NK-92 (cell line): ENCODE measurements around the gene C6orf15.

Experiments
- DNase-seq: peaks from one replicate; lab custom pipeline; 2025; ENCODE audit not compliant: unreplicated experiment; lab: John Stamatoyannopoulos, UW

Gene C6orf15

DNA sequence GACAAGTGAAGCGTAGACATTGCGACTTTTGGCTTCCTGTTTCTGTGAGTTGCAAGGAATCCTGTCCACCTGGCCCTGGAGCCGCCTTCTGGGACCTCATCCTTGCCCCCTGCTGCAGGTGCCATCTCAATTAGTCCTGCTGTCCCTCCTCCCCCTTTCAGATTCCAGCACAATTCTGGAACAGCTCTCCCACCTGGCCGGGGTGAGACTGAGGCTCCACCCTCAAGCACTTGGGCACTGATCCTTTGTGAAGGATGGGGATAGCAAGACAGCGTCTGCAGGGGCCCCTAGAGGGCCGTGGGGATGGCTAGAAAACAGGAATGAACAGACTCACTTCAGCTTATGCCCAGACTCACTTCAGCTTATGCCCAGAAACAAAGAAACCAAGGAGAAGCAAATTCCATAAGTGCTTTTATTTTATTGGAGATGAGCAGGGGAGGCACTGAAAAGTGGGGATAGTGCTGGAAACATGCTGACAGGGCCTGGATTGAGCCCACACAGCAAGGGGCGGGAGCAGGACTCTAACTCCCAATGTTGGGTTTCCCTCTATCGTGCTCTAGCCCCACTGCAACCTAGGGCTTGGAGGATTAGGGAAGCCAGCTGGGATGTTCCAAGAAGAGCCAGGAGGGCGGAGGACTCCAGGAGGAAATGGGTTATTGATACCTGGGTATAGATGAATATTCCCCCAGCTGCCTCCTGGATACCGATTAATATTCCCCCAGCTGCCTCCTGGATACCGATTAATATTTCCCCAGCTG lies 1.4 kb downstream of the C6orf15 start:
- no peak for DNase-seq

DNA sequence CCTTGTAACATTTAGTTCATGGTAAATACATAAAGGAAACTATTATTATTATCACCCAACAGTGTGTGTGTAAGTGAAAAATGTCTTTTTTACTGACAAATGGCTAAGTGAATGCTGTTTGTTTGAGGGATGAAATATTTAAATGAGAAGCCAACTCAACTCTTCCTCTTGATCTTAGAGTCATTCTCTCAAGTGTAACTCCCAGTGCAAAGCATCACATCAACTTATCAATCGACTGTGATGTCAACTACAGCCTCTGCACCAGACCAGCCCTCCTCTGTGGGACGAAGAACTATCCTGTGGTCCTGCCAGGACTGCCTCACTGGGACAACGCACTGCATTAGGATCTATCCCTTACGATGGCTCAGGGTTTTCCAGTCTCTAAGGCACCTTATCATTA lies 5.3 kb downstream of the C6orf15 start:
- no peak for DNase-seq

GRCh38 chr6:31103136-31103535 lies 9.2 kb downstream of the C6orf15 start:
- DNase-seq = no peak

DNA sequence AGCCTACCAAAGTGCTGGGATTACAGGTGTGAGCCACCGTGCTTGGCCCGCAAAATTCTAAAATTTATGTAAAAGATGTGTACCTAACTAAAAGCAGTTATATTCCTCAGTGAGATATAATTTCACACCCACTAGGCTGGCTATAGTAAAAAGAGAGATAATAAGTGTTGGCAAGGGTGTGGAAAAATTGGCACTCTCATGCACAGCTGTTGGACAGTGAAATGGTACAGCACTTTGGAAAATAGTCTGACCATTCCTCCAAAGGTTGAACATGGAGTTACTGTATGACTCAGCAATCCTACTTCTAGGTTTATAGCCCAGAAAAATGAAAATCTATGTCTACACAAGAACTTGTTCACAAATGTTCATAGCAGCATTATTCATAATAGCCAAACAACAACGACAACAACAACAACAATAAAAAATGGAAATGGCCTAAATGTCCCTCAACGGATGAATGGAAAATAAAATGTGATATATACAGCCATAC lies 13.9 kb downstream of the C6orf15 start:
- DNase-seq = no peak

- no peak for DNase-seq
Observed at GRCh38 chr6:31096656-31097055, 15.7 kb downstream of the C6orf15 start.

GRCh38 chr6:31096215-31096614 lies 16.2 kb downstream of the C6orf15 start:
- DNase-seq = no peak

DNA sequence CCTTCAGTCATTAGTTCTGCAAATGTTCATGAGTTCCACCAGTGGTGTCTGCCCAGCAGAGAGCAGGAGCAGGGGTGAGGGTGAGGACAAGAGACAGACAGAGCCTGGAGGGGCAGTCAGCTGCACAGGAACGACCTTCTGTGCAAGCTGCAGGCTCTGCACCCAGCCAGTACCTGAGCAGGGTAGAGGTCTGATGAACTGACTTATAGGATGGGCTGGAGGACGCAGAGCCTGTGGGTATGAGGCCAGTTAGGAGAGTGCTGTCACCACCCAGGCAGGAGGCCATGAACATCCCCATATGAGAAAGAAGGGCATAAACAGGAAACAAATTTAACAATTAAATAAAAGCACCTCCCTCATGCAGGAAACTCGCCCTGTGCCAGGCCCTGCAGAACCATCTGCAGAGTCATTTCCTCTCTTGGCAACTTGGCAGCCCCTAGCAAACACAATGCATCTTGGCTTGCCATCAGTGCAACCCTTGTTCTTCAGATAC lies 17.9 kb downstream of the C6orf15 start:
- no peak for DNase-seq

- no peak for DNase-seq
Observed at GRCh38 chr6:31092769-31093505, 19.4 kb downstream of the C6orf15 start.

DNA sequence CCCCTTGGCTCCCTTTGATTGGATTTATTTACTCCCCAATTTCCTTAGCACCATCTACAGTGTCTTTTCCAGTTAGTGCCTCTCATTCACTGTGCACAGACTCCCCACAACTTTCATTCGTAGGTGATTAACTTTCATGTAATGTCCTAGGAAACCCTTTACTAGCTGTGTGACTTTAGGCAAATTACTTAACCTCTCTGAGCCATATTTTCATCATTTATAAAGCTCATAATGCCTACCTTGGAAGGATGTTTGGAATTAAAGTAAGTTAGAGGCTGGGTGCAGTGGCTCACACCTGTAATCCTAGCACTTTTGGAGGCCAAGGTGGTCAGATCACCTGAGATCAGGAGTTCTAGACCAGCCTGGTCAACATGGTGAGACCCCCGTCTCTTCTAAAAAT lies 20.1 kb downstream of the C6orf15 start:
- no peak for DNase-seq

DNA sequence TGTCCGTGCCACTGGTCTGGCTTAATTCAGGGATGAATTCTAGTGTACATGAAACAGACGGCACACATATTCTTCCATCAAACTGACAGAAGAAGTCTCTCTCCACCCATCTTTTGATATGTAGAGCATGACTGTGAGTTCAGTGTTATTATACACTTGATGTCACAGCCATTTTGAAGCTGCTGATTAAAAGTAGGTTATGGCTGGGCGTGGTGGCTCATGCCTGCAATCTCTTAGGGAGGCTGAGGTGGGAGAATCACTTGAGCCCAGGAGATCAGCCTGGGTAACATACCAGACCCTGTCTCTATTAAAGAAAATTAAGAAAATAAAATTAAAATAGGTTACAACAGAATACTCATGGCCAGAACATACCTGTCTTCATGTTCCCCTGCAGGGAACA lies 20.7 kb downstream of the C6orf15 start:
- no peak for DNase-seq

DNA sequence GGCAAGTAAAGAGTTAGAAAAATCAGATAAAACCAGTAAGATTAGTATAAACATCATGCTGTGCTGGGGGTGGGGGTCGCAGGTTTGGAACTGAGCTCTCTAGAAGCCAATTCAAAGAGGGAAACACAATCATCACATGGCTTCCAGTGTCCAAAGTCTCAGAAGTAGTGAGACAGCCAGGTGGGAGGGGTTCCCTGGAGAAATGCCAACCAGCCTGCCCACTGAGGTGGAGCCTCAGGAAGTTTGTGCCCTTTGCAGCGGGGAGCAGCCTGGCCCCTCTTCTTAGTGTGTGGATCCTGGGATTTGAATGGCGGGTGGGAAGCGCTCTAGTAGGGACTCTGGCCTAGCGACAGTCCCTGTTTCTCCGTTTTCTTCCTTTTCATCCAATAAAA lies 21.4 kb downstream of the C6orf15 start:
- DNase-seq = no peak

- no peak for DNase-seq
Observed at GRCh38 chr6:31090275-31090972, 22.0 kb downstream of the C6orf15 start.

DNA sequence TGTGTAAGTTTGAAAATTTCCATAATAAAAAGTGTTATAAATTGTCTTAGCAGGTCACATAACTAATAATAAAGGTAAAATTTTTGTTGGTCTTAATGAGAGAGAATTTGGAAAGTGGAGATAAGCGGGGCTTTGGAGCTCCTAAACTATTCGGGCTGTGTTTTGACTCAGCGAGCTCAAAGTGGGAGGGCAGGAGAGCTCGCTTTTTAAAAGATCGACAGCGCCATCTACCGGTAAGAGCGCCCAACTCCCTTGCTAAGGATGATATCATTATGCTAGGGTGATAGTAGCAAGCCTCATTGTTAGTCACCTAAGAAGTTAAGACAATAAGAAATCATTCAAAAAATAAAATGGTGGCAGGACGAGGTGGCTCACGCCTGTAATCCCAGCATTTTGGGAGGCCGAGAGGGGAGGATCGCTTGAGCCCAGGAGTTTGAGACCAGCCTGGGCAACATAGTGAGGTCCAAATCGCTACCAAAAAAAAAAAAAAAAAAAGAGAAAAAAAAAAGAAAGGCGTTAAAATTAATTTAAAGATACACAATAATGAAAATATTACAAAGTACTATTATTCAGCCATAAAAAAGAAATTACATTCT lies 24.8 kb downstream of the C6orf15 start:
- no peak for DNase-seq

GRCh38 chr6:31086788-31087440 lies 25.5 kb downstream of the C6orf15 start:
- no peak for DNase-seq

GRCh38 chr6:31083742-31084354 lies 28.5 kb downstream of the C6orf15 start:
- DNase-seq = no peak

DNA sequence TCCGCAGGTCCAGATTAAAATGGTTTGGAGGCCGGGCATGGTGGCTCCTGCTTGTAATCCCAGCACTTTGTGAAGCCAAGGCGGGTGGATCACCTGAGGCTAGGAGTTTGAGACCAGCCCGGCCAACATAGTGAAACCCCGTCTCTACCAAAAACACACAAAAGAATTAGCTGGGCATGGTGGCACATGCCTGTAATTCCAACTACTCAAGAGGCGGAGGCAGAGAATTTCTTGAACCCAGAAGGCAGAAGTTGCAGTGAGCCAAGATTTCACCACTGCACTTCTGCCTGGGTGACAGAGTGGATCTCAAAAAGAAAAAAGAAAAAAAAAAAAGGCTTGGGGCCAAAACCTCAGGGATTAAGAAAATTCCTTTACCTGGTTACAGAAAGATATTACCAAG lies 30.5 kb downstream of the C6orf15 start:
- no peak for DNase-seq

DNA sequence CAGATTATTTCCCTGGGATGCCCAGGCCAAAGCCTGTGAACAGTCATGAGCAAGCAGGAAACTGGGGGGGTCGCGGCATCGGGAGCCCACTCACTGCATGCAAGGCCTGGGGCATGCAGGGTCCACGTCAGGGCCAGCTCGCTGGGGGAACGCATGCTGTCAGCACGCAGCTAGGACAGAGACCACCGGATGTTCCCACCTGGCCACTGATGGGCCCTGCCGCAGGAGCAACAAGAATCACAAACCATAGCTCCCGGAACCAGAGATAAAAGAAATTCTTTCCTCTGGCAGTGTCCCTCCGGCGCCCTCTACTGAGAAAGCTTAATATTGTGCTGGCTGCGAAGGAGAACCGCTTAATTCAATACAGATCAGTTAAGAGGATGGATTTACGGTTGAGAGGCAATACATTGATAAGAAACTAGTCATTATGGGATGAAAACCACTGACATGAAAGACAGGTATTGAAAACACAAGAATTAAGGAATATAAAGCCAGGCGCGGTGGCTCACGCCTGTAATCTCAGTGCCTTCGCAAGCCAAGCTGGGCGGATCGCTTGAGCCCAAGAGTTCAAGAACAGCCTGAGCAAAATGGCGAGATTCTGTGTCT lies 32.6 kb downstream of the C6orf15 start:
- DNase-seq = no peak

DNA sequence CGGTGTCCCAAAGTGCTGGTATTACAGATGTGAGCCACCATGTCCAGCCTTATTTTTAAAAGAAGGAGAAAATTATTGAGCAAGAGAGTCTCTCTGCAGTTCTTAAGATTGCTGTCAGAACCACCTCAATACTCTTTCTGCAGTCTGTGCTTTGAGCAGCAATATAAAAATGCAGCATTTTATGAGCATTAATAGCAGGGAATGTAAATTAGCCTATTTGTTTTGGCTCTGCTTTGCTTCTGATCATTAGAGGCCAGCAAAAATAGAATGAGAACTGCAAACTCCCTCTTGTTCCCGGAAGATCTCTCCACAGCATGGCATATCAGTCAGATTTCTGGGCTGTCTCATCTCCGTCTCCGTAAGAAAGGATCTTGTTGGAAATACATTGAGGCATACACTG lies 35.8 kb downstream of the C6orf15 start:
- no peak for DNase-seq

GRCh38 chr6:31075528-31075927 lies 36.8 kb downstream of the C6orf15 start:
- DNase-seq = no peak

- DNase-seq = no peak
Observed at GRCh38 chr6:31074401-31074800, 38.0 kb downstream of the C6orf15 start.
